Keratinocyte (primary cell): ENCODE data around the gene RERE.

Experiments used
- EZH2 ChIP-seq: IDR thresholded peaks from one replicate; pipeline ENCODE4 v1.6.1; 2012; ENCODE audit warnings: inconsistent platforms, mild to moderate bottlenecking, low read length, moderate library complexity
- TF ChIP-seq, protein P1 (sequence below), 3 experiments: IDR thresholded peaks in 1 of 3; conservative IDR thresholded peaks in 1 of 3; optimal IDR thresholded peaks in 1 of 3; 2 replicates in 2 of 3; 3 replicates in 1 of 3; pipeline versions ENCODE3 to v1.5.1; 2011; ENCODE audit warnings: low read length in 3 of 3, mild to moderate bottlenecking in 3 of 3, moderate library complexity in 2 of 3, control low read depth in 1 of 3, inconsistent platforms in 1 of 3; ENCODE audit not compliant: insufficient read depth in 2 of 3; ENCODE audit errors: extremely low read depth in 1 of 3

DNA sequence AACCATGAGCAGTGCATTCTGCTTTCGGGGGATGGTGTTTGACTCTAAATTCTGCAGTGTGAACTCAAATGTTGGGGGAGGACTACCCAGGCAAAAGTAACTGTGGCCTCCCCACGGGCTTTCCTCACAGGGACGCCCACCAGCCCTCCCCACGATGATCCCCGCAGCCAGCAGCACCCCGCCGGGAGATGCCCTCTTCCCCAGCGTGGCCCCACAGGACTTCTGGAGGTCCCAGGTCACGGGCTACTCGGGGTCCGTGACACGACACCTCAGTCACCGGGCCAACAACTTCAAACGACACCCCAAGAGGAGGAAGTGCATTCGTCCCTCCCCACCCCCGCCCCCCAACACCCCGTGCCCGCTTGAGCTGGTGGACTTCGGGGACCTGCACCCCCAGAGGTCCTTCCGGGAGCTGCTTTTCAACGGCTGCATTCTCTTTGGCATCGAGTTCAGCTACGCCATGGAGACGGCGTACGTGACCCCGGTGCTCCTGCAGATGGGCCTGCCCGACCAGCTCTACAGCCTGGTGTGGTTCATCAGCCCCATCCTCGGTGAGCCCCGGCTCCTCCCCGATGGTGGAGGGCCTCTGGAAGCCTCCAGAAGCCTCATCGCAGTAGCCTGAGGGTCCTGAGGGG is 493.1 kb downstream of the RERE start:
- TF ChIP-seq, protein P1, sequence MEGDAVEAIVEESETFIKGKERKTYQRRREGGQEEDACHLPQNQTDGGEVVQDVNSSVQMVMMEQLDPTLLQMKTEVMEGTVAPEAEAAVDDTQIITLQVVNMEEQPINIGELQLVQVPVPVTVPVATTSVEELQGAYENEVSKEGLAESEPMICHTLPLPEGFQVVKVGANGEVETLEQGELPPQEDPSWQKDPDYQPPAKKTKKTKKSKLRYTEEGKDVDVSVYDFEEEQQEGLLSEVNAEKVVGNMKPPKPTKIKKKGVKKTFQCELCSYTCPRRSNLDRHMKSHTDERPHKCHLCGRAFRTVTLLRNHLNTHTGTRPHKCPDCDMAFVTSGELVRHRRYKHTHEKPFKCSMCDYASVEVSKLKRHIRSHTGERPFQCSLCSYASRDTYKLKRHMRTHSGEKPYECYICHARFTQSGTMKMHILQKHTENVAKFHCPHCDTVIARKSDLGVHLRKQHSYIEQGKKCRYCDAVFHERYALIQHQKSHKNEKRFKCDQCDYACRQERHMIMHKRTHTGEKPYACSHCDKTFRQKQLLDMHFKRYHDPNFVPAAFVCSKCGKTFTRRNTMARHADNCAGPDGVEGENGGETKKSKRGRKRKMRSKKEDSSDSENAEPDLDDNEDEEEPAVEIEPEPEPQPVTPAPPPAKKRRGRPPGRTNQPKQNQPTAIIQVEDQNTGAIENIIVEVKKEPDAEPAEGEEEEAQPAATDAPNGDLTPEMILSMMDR (optimal IDR thresholded peaks at IDR 0.05 in 1 of 3, IDR thresholded peaks at IDR 0.05 in 1 of 3, conservative IDR thresholded peaks at IDR 0.05 in 1 of 3; ENCODE audit: extremely low read depth in 1 of 3, insufficient read depth in 2 of 3, low read length in 3 of 3): no peak
- no peak for TF ChIP-seq EZH2
